GM21529 (cell line): ENCODE data around the gene EEF2.
"Not testable (repeated sequence)": the region's sequence is repeated elsewhere in the genome, so short reads cannot be mapped to it uniquely, and the experiment has no call there.

Source experiments
- ATAC-seq: cut with Tn5 transposase; IDR thresholded peaks from one replicate; pipeline ENCODE4 v1.9.1; 2021; ENCODE audit not compliant: unreplicated experiment

EEF2 gene

GRCh38 chr19:3950871-3951861 lies 34.1 kb downstream of the EEF2 start:
- no peak for ATAC-seq

- ATAC-seq, result no peak
These were observed 35.0 kb downstream of the EEF2 start for GRCh38 chr19:3949997-3950859.

GRCh38 chr19:3949294-3949693 lies 36.0 kb downstream of the EEF2 start:
- ATAC-seq, result no peak

GRCh38 chr19:3947316-3947933 lies 37.8 kb downstream of the EEF2 start:
- not testable (repeated sequence) for ATAC-seq

- ATAC-seq, result no peak
These were observed 39.4 kb downstream of the EEF2 start for GRCh38 chr19:3945838-3946237.

- no peak for ATAC-seq
These were observed 41.1 kb downstream of the EEF2 start for GRCh38 chr19:3944018-3944721.

GRCh38 chr19:3942790-3943409 lies 42.4 kb downstream of the EEF2 start:
- no peak for ATAC-seq

- not testable (repeated sequence) for ATAC-seq
These were observed 46.8 kb downstream of the EEF2 start for GRCh38 chr19:3938300-3938950.

- no peak for ATAC-seq
These were observed 48.5 kb downstream of the EEF2 start for GRCh38 chr19:3936506-3937442.

GRCh38 chr19:3932931-3933810 lies 52.1 kb downstream of the EEF2 start, which contains the start of gene NMRK2:
Gene NMRK2, plus strand, starts transcription at chr19:3933069. Its CDS starts 603 bp downstream, at chr19:3933672.
- no peak for ATAC-seq

- ATAC-seq, result no peak
These were observed 54.2 kb downstream of the EEF2 start for GRCh38 chr19:3931041-3931440.
